GM11168 (cell line): Measurements from ENCODE around the gene CHL1.
"Not testable (repeated sequence)": the region's sequence is repeated elsewhere in the genome, so short reads cannot be mapped to it uniquely, and the experiment has no call there.

Experiments used
- in situ Hi-C: fragments of 300-500 bp; cut with MboI; formaldehyde crosslinking; loops from one replicate; pipeline ENCODE4 v1.12.0; 2022; ENCODE audit warnings: low sequenced_read_pairs; ENCODE audit not compliant: unreplicated experiment

Gene CHL1

DNA sequence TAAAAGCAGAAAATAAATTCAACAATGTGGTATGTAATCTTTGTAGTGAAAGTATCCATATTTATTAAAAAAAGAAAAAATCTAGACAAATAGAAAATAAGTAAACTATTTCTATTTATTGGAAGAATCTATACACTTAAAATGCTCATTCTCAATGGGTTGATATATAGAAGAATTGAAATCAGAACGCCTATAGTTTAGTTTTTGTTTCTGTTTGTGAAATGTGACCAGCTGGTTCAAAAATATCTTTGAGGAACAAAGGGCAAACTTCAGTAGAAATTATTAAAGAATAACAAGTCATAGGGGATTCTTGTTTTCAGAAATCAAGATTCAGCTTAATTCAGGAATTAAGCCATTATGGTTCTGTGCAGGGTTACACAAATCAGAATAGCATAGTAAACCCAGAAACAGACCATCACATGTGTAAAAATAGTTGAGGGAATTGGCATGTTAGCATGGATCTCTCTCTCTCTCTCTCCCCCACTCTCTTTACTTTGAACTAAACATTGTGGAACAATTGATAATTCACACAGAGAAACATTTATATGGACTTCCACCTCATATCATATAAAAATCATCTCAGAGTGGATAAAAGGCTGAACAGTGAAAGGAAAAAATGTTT is 134.0 kb downstream of the CHL1 start:
- in situ Hi-C loops, result no loop called here

DNA sequence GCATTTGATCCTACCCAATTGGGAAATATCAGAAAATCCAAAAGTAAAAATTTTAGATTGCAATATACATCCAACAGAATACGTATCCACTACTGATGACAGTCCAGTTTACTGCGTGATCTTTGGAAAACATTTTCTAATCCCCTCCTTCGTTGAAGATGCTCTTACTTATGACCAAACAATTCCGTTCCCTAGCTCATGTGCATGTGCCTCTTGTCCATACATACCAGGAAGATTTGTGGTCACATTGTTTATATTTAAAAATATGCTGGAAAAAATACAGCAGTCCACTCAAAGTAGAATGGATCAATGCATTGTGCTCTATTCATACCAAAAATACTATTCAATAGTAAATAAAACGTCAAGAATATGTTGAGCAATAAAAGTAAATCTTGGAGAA is 135.3 kb downstream of the CHL1 start:
- in situ Hi-C loops, result no loop called here

DNA sequence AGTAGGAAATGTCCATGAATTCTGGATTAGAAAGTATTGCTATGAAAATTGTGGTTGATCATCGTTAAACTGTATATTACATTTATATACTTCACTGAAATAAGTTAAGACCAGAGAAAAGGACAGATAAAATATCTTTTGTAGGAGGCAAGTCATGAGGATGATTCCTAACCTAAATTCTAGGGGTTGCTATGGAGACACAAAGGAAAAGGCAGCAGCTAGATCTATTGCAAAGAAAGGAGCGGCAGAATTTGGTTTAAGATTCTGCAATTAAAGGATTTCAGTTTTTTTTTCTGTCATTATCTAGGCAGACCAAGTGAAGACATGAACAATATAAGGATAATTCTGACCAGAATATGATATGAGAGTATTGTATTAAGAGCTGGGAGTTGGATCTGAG is 136.1 kb downstream of the CHL1 start:
- in situ Hi-C loops, result no loop called here

DNA sequence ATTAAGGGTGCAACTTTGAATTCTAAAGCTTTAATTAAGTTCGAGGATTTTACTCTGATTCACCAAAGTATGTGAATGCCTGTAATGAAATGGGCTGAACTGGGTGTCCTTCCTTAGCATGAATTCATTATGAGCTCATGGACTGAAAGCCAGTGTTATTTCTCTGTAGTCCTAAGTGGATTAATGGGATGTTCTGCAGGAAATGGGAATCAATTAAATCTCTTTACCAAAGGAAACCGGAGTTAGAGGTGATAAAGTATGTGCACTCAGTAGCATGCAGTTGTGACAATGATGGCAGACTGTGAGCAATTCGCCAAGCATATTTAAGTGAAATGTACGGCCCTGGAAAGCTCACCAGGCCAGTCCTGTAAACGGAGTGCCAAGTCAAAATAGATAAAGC is 138.7 kb downstream of the CHL1 start:
- in situ Hi-C loops, result no loop called here

DNA sequence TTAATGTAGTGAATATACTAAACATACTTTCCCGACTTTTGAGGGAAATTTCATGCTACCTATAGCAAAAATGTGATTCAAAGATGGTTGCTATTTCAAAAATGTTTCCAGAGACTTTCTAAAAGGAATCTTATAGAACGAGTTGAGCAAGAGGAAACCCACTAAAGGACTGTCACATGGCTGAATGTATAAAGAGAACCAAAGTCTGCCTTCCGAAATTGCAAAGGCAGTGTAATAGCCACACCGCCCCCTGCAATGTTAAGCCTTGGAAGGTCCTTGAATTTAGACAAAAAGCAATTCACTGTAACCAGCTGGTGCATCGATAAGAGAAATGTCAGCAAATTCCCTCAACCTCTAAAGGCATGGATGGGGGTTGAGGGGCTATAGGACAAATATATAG is 142.8 kb downstream of the CHL1 start:
- in situ Hi-C loops, result no loop called here

DNA sequence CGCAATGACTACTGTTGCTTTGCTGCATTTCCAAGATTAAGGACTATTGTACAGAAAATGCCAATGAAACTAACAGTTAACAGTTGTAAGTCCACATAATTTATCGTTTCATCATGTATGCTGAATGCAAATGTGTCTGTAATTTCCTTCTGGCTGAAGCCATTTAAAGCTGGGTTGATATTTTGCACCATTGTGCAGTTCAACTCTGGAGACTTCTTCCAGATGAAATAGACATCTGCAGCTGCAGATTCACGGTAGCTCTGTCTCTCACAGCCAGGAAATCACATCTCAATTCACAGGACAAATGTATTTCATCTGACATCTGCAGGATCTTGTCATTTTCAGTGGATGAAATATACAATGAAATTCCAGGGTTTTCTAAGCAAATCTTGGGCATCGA is 145.4 kb downstream of the CHL1 start:
- in situ Hi-C loops, result no loop called here

DNA sequence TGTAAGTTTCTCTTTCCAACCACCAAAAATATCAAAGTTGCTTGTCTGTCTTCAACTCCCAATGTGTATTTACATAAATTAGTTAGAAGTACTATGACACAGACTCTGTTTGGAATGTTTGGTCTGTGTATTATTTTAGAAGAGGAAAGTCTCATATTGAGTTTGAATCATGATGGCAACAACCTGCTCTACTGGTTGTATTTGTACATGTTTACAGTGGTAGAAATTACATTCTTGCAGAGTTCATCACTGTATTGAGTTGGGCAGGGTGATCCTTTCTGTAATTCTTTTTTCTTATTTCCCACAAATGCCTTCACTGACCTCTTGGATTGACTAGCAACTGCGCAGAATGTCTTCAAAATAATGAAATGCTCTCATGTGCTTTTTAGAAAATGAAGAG is 149.6 kb downstream of the CHL1 start:
- in situ Hi-C loops, result no loop called here

DNA sequence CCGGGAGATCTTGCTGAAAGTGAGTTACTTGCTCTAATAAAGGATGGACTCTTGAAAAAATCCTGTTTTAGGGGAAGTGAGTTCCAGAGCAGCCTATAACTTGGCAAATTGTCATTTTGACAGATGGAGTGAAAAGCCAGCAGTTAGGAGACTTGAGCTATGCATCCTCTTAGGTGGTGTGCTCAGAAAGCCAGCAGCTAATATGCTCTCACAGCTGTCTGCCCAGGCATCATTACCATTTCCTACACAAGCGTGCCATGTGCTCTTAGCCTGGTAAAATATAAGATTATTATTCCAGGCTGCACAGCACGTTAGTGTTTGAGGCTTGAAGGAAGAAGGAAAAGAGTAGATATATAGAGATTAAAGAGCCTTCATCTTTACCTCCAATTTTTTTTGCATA is 151.0 kb downstream of the CHL1 start:
- in situ Hi-C loops, result no loop called here

DNA sequence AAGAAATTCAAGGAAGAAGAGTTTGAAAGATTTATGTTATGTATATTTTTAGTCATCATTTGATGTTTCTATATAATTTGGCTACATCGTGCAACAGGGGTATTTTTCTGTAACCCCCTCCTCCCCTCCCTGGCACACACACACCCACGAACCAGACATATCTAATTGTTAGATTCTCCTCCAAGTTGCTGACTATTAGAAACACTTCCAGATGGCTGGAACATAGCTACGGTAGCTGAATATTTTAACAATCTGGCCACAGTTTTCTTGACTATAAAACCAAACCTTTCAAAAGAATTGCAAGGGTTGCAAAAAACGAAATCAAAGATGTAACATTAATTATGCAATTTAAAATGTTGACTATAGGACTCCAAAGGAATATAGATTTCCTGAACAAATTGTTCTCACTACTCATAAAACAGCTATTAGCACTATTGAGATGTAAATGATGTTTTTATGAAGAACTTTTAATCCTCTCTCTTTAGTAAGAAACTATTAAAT is 154.4 kb downstream of the CHL1 start:
- in situ Hi-C loops, result no loop called here

DNA sequence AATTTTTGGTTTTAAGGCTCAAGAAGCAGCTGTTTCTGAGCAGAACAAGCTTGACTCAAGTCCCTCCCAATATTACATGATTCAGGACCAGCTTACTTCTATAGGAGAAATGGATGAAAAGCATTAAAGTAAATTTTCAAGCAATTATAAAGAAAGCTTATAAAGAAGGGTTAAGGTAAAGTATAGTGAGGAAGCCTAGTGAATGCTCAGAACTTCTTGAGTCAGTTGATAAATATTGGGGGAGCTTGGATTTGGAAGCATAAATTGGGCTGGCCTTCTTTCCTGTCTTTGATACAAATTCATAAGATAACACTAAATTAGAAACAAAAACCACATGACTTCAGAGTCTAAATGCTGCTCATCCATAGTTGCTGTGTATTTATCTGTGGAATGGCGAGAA is 156.0 kb downstream of the CHL1 start:
- in situ Hi-C loops, result no loop called here

DNA sequence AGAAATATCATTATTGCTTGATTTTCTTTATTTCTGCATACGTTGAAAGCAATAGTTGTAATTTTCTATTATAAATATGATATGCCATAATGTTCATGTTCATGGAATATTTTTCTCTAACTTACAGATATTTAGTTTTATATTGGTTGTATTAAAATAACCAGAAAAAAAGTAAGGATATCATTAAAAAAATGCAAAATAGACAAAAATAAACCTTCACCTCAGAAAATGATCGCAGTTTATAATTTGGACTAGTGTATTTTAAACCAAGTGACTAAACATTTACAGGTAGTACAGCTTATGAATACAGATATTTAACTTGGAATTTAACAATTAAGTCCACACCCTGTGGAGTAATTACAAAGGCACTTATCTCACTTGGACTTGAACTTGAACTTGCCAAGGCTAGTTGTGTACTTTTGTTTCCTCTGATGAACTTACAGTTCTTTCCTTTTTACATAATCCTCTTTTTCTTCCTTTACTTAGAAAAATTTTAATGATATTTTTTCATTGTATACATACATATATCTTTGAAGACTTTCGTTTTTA is 156.7 kb downstream of the CHL1 start:
- in situ Hi-C loops, result no loop called here

DNA sequence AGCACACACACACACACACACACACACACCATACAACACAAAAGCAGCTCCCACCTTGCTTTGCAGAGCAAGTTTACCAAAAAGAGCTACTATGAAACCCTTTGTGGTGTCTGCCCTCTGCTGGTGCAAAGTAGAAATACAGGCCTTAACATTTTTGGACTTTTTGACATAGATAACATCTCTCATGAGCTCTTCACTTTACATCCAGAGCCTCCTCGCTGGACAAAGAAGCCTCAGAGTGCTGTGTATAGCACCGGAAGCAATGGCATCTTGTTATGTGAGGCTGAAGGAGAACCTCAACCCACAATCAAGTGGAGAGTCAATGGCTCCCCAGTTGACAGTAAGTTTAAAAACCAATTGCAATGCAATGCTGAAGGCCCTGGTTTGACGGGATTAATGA is 157.9 kb downstream of the CHL1 start:
- in situ Hi-C loops, result no loop called here

DNA sequence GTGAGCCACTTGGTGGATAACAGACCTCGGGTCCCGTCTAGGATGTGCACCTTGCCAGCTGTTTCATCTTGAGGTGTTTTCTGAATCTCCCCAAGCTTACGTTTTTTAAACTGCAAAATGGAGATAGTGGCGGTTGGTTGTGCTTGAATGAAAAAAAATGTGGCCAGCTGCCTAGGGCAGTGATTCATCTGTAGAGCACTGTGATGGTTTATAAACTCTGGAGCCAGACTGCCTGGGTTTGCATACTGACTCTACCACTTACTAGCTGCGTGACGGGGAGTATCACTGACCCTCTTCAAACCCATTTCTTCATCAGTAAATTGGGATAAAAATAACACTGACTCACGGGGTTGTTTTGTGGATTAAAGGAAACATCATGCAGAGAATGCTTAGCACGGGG is 159.1 kb downstream of the CHL1 start:
- in situ Hi-C loops, result no loop called here

DNA sequence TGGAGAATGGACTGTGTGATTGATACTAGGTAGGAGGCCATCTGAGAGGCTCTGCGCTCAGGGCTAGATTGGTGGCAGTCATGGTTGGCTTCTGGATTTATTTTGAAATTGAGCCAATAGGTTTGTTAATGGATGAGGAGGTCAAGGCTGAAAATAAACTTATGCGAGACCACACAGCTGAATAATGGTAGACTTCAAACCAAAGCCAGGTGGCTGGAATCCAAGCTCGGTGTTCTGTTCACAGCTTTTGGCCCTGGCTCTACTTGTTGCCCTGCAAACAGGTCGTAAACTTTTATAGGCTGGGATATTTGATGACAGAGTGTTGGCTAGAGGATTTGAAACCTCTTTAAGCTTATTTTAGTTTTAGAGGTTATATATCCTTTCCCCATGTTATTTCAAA is 160.4 kb downstream of the CHL1 start:
- in situ Hi-C loops, result no loop called here

DNA sequence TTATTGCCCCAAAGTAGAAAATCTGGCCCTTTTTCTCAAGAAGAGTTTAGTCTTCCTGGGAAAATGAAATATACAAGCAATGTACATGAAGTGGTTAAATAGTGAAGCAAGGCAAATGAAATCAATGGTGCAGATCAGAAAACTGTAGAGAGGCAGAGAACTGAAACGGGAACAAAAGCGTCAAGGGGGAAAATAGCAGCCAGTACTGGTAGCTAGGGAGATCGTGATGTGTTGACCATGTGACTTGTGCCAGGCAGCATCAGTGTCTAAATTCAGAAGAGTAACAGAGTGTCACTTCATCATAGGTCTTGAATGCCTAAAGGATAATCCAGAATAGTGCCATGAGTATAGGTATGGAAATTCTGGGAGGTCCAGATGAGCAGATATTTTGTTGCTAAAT is 163.1 kb downstream of the CHL1 start:
- in situ Hi-C loops, result no loop called here

DNA sequence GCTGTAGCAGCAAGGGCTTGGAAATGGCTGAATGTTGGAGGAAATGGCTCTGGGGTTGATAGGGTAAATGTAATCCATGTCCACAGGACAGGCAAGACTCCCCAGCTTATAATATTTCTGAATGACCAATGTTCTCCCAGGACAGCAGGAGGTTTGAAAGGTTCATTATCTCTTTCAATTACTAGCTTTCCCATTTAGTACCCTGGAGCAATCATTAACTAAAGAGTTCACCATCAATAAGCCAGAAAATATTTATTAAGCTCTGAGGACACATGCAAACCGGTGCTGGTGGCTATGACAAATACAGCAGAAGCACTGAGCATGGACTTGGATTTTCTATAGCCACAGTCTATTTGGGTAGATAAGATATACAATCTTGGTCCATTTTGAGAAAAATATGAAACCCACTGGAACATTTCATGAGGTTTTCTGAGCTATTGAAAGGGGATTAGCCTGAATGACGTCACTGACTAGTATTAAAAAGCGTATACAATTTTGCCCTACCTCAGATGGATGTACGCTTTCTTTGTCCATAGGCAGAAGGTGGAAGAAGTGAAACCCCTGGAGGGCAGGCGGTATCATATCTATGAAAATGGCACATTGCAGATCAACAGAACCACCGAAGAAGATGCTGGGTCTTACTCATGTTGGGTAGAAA is 166.2 kb downstream of the CHL1 start:
- in situ Hi-C loops, result no loop called here

DNA sequence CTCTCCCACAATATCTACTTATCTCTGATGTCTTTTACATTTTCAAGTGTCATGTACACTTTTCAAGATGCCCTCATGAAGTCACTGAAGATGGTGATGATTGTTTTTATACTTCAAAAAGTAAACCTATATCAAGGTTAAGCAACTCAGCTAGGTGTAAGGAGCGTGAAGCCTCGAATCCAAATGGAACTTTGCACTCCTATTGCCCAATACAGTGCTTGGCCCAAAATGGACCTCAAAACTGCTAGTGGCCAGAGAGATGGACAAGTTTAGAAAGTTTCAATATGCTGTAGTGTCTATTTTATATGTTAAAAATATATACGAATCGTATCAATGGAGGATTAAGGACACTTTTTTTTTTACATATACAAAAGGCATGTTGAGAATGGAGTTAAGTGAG is 167.7 kb downstream of the CHL1 start:
- in situ Hi-C loops, result no loop called here

DNA sequence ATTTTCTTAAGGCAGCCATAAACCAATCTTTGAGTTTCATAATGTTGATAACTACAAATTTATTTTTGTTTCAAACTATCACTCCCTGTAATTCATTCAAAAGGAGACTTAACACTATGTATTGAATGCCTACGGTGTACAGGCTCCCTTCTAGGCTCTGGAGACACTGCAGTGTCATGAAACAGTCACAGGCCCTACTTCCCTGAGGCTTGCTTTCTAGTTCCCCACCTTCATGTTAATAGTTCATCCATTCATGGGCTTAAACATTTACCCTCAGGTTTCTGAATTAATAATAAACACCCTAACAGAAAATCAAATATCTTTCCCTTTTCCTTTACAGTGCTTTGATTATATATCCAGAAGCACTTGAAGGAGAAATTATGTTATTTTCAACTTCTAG is 168.7 kb downstream of the CHL1 start:
- in situ Hi-C loops, result no loop called here

DNA sequence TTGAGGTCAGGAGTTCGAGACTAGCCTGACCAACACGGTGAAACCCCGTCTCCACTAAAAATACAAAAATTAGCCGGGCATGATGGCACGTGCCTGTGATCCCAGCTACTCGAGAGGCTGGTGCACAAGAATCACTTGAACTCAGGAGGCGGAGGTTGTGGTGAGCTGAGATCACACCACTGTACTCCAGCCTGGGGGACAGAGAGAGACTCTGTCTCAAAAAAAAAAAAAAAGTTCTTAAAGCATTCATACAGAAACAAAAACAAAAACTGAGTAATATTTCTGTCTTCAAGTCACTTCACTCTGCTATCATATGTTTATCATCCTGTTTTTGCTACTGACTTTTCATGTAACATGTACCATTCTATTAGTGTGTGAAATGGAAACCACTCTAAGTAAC is 169.7 kb downstream of the CHL1 start:
- in situ Hi-C loops, result not testable (repeated sequence)

DNA sequence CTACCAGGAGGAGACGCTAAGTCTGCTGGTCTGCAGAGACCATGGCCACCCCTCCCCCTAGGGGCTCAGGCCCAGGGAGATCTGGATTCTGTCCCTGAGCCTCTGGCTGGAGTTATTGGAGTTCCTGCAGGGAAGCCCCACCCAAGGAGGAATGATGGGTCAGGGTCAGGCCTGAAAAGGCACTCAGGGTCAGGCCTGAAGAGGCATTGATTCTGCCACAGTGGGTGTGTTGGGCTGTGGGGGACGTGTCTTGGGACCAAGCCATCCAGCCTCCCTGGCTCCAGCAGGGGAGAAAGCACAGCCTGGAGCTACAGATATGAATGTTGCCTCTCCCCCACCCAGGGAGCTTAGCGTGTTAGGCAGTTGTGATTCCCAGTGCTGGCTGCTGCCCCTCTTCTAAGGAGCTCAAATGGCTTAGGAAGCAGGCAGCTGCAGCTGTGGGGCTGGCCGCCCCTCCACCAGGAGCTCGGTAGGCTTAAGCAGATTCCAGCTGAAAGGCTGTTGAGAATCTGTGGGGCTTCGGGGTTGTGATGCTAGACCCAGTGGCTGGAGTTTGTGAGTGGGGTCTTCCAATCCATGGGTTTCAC is 176.7 kb downstream of the CHL1 start:
- in situ Hi-C loops, result no loop called here

DNA sequence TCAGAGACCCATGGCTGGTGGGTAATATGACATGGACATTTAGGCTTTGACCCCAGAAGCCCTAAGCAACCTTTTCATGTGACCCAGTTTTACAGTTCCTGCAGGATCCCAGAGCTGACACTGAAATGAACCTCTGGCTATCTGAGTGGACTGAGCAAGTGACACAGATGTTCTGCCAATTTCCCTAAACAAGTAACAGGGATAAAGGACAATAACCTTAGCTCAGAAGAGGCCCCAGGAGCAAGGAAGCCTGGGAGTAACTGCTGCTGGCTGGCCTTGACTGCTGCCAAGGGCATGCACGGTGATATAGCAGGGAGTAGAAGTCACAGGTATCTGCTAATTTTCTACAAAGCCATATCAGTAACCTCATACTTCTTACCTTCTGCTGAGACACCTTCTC is 177.9 kb downstream of the CHL1 start:
- in situ Hi-C loops, result no loop called here

DNA sequence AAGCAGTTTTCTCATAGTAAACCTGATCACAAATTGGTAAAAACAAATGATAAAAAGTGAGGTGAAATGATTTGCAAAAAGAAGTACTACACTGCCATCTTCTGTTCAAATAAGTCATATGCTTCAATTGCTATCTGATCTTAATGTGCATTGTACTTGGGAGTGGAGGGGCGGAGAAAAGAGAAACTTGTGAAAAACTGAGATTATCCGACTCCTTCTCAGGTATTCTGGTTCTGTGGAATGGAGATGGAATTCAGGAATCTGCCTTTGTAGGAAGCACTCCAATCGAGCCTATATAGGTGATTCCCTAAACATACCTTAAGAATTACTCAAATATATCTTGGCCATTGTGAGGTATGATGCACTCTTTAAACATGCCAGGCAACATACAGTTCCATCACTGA is 180.6 kb downstream of the CHL1 start:
- in situ Hi-C loops, result no loop called here
